Right lung (tissue), 5 donors: Measurements from ENCODE around the gene KLRF1. TPM values are rescaled to one million over a fixed set of nuclear protein-coding genes. Genes with fewer than 3 reads are reported as not detected.
A peak's percentile ranks its signal among the peaks of the same experiment; 100 is the strongest.
"Not testable (repeated sequence)": the region's sequence is repeated elsewhere in the genome, so short reads cannot be mapped to it uniquely, and the experiment has no call there.

Source experiments
- DNase-seq, 2 donors: peaks; one replicate each; pipeline ENCODE4 v3.0.0-alpha.2; 2013
- polyA plus RNA-seq, 5 donors: library from polyadenylated mRNA; unstranded; fragments of 120-200 nt; gene quantifications; one replicate each; pipeline versions ENCODE4 v1.2.1 to v1.2.3, GENCODE V29; 2013; ENCODE audit warnings: inconsistent platforms in 1 of 5, low replicate concordance in 1 of 5; ENCODE audit not compliant: insufficient read length in 5 of 5, insufficient read depth in 1 of 5

KLRF1 gene
- polyA plus RNA-seq, 5 donors: 0.85 to 2.5 (median 1.1) TPM

GRCh38 chr12:9869307-9870161, 42.3 kb downstream of the KLRF1 start, which contains the start of gene CLEC2B:
Gene CLEC2B, minus strand, starts transcription at chr12:9869354.
- DNase-seq: peak; percentile 59 to 65

DNA sequence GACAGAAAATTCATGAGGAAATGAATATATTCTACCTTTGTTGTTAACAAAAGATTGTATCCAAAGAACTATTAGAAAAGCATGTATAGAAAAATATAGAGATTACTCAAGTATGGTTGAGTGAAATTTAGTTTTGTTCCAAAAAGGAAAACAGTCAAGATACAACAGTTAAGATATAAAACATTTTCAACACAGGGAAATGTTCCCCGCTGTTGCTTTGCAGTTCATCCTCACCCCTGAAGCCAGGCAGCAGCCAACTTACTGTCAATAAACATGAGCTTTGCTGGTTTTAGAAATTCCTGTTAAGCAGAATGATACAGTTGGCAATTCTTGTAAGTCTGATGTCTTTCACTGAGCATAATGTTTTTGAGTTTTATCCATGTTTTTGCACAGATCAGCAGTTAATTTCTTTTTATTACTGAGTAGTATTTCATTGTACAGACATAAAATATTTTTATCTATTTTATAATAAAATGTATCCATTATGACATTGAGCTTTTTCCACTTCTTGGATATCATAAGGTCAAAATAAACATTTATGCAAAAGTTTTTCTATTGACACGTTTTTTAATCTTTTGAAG, 43.1 kb downstream of the KLRF1 start:
- DNase-seq: peak in 1 of 2 donors; percentile 22

- no peak for DNase-seq
These were observed 44.9 kb downstream of the KLRF1 start for GRCh38 chr12:9872162-9872561.

- DNase-seq: no peak
These were observed 45.5 kb downstream of the KLRF1 start for GRCh38 chr12:9872742-9873141.

DNA sequence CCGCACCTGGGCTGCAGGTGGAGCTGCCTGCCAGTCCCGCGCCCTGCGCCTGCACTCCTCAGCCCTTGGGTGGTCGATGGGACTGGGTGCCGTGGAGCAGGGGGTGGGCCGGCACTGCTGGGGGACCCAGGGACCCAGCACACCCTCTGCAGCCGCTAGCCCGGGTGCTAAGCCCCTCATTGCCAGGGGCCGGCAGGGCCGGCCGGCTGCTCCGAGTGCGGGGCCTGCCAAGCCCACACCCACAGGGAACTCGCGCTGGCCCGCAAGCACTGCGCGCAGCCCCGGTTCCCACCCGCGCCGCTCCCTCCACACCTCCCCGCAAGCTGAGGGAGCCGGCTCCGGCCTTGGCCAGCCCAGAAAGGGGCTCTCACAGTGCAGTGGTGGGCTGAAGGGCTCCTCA, 48.8 kb downstream of the KLRF1 start:
- not testable (repeated sequence) for DNase-seq

GRCh38 chr12:9880532-9881078, 53.3 kb downstream of the KLRF1 start:
- DNase-seq: no peak

- no peak for DNase-seq
These were observed 54.0 kb downstream of the KLRF1 start, which contains the start of gene KLRF2 for GRCh38 chr12:9881246-9881645. Gene KLRF2, plus strand, starts transcription at chr12:9881489. Its CDS starts 107 bp downstream, at chr12:9881596.

- no peak for DNase-seq
These were observed 54.7 kb downstream of the KLRF1 start for GRCh38 chr12:9881988-9882387.

- DNase-seq: no peak
These were observed 55.9 kb downstream of the KLRF1 start for GRCh38 chr12:9883175-9883574.

GRCh38 chr12:9888665-9889273, 61.5 kb downstream of the KLRF1 start:
- DNase-seq: no peak

Other genes starting within 250 kb of the KLRF1 start
- gene KLRB1, start 219.6 kb upstream of the KLRF1 start, polyA plus RNA-seq: 1 to 10 TPM; 2.1 to 4.4 (median 2.9) TPM
- 10 to 100 TPM; 23.8 to 37.3 (median 30.9) TPM for gene CLEC2D, start 157.8 kb upstream of the KLRF1 start, polyA plus RNA-seq
- under 1 TPM; 0.24 to 0.68 (median 0.47) TPM for gene CLECL1, start 94.4 kb upstream of the KLRF1 start, polyA plus RNA-seq
- gene CD69, start 66.6 kb upstream of the KLRF1 start, polyA plus RNA-seq: 1 to 10 TPM; 3.9 to 6.0 (median 4.9) TPM
- gene CLEC2B, start 41.9 kb downstream of the KLRF1 start, polyA plus RNA-seq: 10 to 100 TPM; 19.3 to 39.0 (median 24.1) TPM
- not detected for gene KLRF2, start 54.0 kb downstream of the KLRF1 start, polyA plus RNA-seq
- not detected for gene CLEC2A, start 104.9 kb downstream of the KLRF1 start, polyA plus RNA-seq
- gene CLEC12A, start 143.9 kb downstream of the KLRF1 start, polyA plus RNA-seq: 1 to 10 TPM in 3 of 5 donors, under 1 TPM in 2; 0.55 to 2.1 (median 1.2) TPM
- 1 to 10 TPM; 1.3 to 3.0 (median 2.5) TPM for gene CLEC1B, start 171.6 kb downstream of the KLRF1 start, polyA plus RNA-seq
- under 1 TPM in 4 of 5 donors, not detected in 1; 0.07 to 0.42 (median 0.29) TPM for gene CLEC12B, start 183.1 kb downstream of the KLRF1 start, polyA plus RNA-seq
- gene CLEC9A, start 203.2 kb downstream of the KLRF1 start, polyA plus RNA-seq: 1 to 10 TPM; 1.3 to 2.5 (median 1.8) TPM